Measurements from ENCODE around the gene ANKRD13A. TPM values are rescaled to one million over a fixed set of nuclear protein-coding genes. Genes with fewer than 3 reads are reported as not detected.

The ANKRD13A gene
- total and polyA plus RNA-seq, 2 donors (not counting 1 experiment from before 2014, with no cell fraction given), result 150 to 185 TPM

DNA sequence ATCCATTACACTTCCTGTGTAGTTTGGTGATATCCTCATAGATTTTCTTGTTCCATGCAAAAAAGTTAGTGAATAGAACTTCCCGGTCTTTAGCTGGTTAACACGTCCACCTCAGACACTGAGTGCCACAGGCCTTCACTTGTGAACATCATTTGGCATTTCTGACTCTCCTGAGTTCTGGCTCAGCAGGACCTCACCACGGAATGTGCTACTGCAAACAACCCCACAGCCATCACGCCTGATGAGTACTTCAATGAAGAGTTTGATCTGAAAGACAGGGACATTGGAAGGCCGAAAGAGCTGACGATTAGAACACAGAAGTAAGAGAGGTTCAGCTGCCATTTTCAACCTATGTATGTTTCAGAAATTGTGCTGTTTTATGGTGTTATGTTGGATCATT, 29.1 kb downstream of the ANKRD13A start:
- TF ChIP-seq, protein P1, sequence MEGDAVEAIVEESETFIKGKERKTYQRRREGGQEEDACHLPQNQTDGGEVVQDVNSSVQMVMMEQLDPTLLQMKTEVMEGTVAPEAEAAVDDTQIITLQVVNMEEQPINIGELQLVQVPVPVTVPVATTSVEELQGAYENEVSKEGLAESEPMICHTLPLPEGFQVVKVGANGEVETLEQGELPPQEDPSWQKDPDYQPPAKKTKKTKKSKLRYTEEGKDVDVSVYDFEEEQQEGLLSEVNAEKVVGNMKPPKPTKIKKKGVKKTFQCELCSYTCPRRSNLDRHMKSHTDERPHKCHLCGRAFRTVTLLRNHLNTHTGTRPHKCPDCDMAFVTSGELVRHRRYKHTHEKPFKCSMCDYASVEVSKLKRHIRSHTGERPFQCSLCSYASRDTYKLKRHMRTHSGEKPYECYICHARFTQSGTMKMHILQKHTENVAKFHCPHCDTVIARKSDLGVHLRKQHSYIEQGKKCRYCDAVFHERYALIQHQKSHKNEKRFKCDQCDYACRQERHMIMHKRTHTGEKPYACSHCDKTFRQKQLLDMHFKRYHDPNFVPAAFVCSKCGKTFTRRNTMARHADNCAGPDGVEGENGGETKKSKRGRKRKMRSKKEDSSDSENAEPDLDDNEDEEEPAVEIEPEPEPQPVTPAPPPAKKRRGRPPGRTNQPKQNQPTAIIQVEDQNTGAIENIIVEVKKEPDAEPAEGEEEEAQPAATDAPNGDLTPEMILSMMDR (IDR thresholded peaks at IDR 0.05), result no peak
- no peak for TF ChIP-seq EZH2 (IDR thresholded peaks at IDR 0.05; ENCODE audit: borderline replicate concordance, insufficient read depth, low read depth, low read length, poor library complexity, severe bottlenecking)
- Histone ChIP-seq H3K79me2 (ENCODE audit: control insufficient read depth, insufficient read depth, low read length) (peaks cover 17% of the 10 kb centered on the region), H3K4me2 (replicated peaks; ENCODE audit: low read depth, low read length, poor library complexity, severe bottlenecking) (no peak overlapping the region), H3K9me3 (ENCODE audit: control extremely low read depth in 1 of 3, control insufficient read depth in 2 of 3, insufficient read depth in 1 of 3, low read length in 2 of 3) (no peaks in the 10 kb centered on the region), H3K4me3 (ENCODE audit: control extremely low read depth in 1 of 5, extremely low read depth in 1 of 5, insufficient read depth in 1 of 5, low read depth in 2 of 5, low read length in 4 of 5) (no peak overlapping the region), H3K27ac (ENCODE audit: low read length in 2 of 2) (no peak overlapping the region), H3K36me3 (replicated peaks in 1 of 2; ENCODE audit: control extremely low read depth in 1 of 2, control insufficient read depth in 1 of 2, extremely low read depth in 1 of 2, insufficient read depth in 2 of 2, low read length in 1 of 2) (peaks cover 28 to 79% of the 10 kb centered on the region in 2 experiments), H4K20me1 (ENCODE audit: control insufficient read depth, insufficient read depth, low read length, poor library complexity, severe bottlenecking) (peaks cover 4% of the 10 kb centered on the region), H3K27me3 (replicated peaks in 1 of 4; ENCODE audit: control extremely low read depth in 1 of 4, control insufficient read depth in 3 of 4, insufficient read depth in 4 of 4, low read length in 3 of 4) (no peaks in the 10 kb centered on the region), H2AFZ (ENCODE audit: insufficient read depth, low read depth, low read length, poor library complexity, severe bottlenecking) (no peak overlapping the region), H3K9ac (ENCODE audit: low read length) (no peak overlapping the region), H3K4me1 (ENCODE audit: control insufficient read depth in 2 of 2, insufficient read depth in 2 of 2, low read length in 2 of 2) (peaks cover 0 to 5% of the 10 kb centered on the region in 2 donors)
- no peaks in the 10 kb centered on the region for H3K27me3 Mint-ChIP-seq
- DNase-seq (no peak), ATAC-seq (ENCODE audit: low read depth) (no peak)
- 100% methylated on average over 3 of the region's 6 CpGs for WGBS (ENCODE audit: insufficient coverage)
- intact Hi-C loops (cut with micrococcal nuclease), result no loop called here
- H3K4me1 Mint-ChIP-seq, result peaks cover 8% of the 10 kb centered on the region
- ChIA-PET CTCF (no interaction called here), POLR2A (interaction anchor here (0.7 kb wide), 1 partner anchor 9 kb away, joined by 3 read pairs; no protein-coding TSS in a partner anchor)
- no peak overlapping the region for H3K27ac Mint-ChIP-seq
- no peaks in the 10 kb centered on the region for H3K9me3 Mint-ChIP-seq (ENCODE audit: insufficient read depth)
- H3K4me3 Mint-ChIP-seq, result no peak overlapping the region

DNA sequence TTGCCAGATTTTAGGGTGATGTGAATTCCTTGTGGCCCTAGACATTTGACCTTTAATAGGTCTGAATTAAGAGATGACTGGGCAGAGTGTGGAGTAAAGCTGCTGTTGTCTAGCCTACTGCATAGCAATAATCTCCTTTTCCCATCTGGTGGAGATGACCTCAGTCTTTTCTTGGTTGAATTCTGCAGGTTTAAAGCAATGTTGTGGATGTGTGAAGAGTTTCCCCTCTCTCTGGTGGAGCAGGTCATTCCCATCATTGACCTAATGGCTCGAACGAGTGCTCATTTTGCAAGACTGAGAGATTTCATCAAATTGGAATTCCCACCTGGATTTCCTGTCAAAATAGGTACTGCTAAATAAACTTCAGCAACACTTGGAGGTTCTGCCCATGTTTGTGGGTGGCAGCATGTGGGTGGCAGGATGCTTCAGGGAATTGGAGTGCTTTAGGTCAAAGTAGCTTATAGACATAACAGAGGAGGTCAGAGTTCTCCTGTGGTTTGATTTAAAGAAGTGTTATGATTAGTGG, 30.1 kb downstream of the ANKRD13A start:
- Mint-ChIP-seq H3K4me1 (peaks cover 2% of the 10 kb centered on the region), H3K27me3 (no peaks in the 10 kb centered on the region), H3K4me3 (no peak overlapping the region), H3K27ac (peak overlapping the region; percentile 34), H3K9me3 (ENCODE audit: insufficient read depth) (no peaks in the 10 kb centered on the region)
- ATAC-seq (ENCODE audit: low read depth), result no peak
- H3K27ac ChIP-seq (ENCODE audit: low read length in 2 of 2), result no peak overlapping the region
- no peaks in the 10 kb centered on the region for H3K9me3 ChIP-seq (ENCODE audit: control extremely low read depth in 1 of 3, control insufficient read depth in 2 of 3, insufficient read depth in 1 of 3, low read length in 2 of 3)
- H3K4me1 ChIP-seq (ENCODE audit: control insufficient read depth in 2 of 2, insufficient read depth in 2 of 2, low read length in 2 of 2), result no peaks in the 10 kb centered on the region
- no peaks in the 10 kb centered on the region for H4K20me1 ChIP-seq (ENCODE audit: control insufficient read depth, insufficient read depth, low read length, poor library complexity, severe bottlenecking)
- no peak overlapping the region for H3K4me3 ChIP-seq (ENCODE audit: control extremely low read depth in 1 of 5, extremely low read depth in 1 of 5, insufficient read depth in 1 of 5, low read depth in 2 of 5, low read length in 4 of 5)
- H3K36me3 ChIP-seq (replicated peaks in 1 of 2; ENCODE audit: control extremely low read depth in 1 of 2, control insufficient read depth in 1 of 2, extremely low read depth in 1 of 2, insufficient read depth in 2 of 2, low read length in 1 of 2), result peaks cover 31 to 79% of the 10 kb centered on the region in 2 experiments
- no peak for DNase-seq
- H3K9ac ChIP-seq (ENCODE audit: low read length), result no peak overlapping the region
- no CpG with 5 or more reads among the region's 2 CpGs for WGBS (ENCODE audit: insufficient coverage)
- TF ChIP-seq, protein P1 (IDR thresholded peaks at IDR 0.05), result no peak
- TF ChIP-seq EZH2 (IDR thresholded peaks at IDR 0.05; ENCODE audit: borderline replicate concordance, insufficient read depth, low read depth, low read length, poor library complexity, severe bottlenecking), result no peak
- no peak overlapping the region for H2AFZ ChIP-seq (ENCODE audit: insufficient read depth, low read depth, low read length, poor library complexity, severe bottlenecking)
- ChIA-PET CTCF (no interaction called here), POLR2A (no interaction called here)
- no peak overlapping the region for H3K4me2 ChIP-seq (replicated peaks; ENCODE audit: low read depth, low read length, poor library complexity, severe bottlenecking)
- intact Hi-C loops (cut with micrococcal nuclease), result no loop called here
- no peaks in the 10 kb centered on the region for H3K27me3 ChIP-seq (replicated peaks in 1 of 4; ENCODE audit: control extremely low read depth in 1 of 4, control insufficient read depth in 3 of 4, insufficient read depth in 4 of 4, low read length in 3 of 4)
- H3K79me2 ChIP-seq (ENCODE audit: control insufficient read depth, insufficient read depth, low read length), result peaks cover 8% of the 10 kb centered on the region
